ENCODE measurements around the gene ZSWIM6.
A peak's percentile ranks its signal among the peaks of the same experiment; 100 is the strongest.

The ZSWIM6 gene

GRCh38 chr5:61331407-61332357 is at the start of gene ZSWIM6:
Gene ZSWIM6, plus strand, starts transcription at chr5:61332258. Its CDS starts 15 bp downstream, at chr5:61332273.
- Histone ChIP-seq H3K4me2 (ENCODE audit: low read length) (peak within 1 kb of the TSS; percentile 92), H2AFZ (ENCODE audit: low read length) (peak within 1 kb of the TSS; percentile 40; the same call in 1 of the 2 replicates), H3F3A (ENCODE audit: insufficient read depth, low read length) (no peaks in the 10 kb centered on the region), H3K9ac (ENCODE audit: low read length) (peak within 1 kb of the TSS; percentile 58), H3K27ac (ENCODE audit: low read depth, low read length, poor library complexity, severe bottlenecking) (no peak within 1 kb of the TSS), H3K36me3 (ENCODE audit: insufficient read depth, low read length) (no peaks in the 10 kb centered on the region), H3K27me3 (ENCODE audit: insufficient read depth, low read length) (no peaks in the 10 kb centered on the region; the same call in 1 of the 2 replicates), H3K4me1 (ENCODE audit: insufficient read depth, low read length, severe bottlenecking) (peaks cover 27% of the 10 kb centered on the region), H3K9me2 (ENCODE audit: low read depth, low read length) (no peaks in the 10 kb centered on the region), H3K4me3 (ENCODE audit: low read depth, low read length, poor library complexity, severe bottlenecking) (peak within 1 kb of the TSS; percentile 80), H4K20me1 (ENCODE audit: insufficient read depth, low read length) (no peaks in the 10 kb centered on the region), H3K79me2 (ENCODE audit: insufficient read depth, low read length) (no peaks in the 10 kb centered on the region), H3K9me3 (ENCODE audit: low read length) (no peaks in the 10 kb centered on the region)
- no peak for TF ChIP-seq EZH2 (IDR thresholded peaks at IDR 0.05; ENCODE audit: borderline replicate concordance, low read length)
- TF ChIP-seq CTCF (IDR thresholded peaks at IDR 0.05; ENCODE audit: low read length): no peak

- Histone ChIP-seq H4K20me1 (ENCODE audit: insufficient read depth, low read length) (no peaks in the 10 kb centered on the region), H3K4me1 (ENCODE audit: insufficient read depth, low read length, severe bottlenecking) (peaks cover 13% of the 10 kb centered on the region), H2AFZ (ENCODE audit: low read length) (no peak overlapping the region), H3F3A (ENCODE audit: insufficient read depth, low read length) (no peaks in the 10 kb centered on the region), H3K9ac (ENCODE audit: low read length) (no peak overlapping the region), H3K27ac (ENCODE audit: low read depth, low read length, poor library complexity, severe bottlenecking) (no peak overlapping the region), H3K4me2 (ENCODE audit: low read length) (no peak overlapping the region), H3K4me3 (ENCODE audit: low read depth, low read length, poor library complexity, severe bottlenecking) (no peak overlapping the region), H3K9me2 (ENCODE audit: low read depth, low read length) (no peaks in the 10 kb centered on the region), H3K9me3 (ENCODE audit: low read length) (no peaks in the 10 kb centered on the region), H3K79me2 (ENCODE audit: insufficient read depth, low read length) (no peaks in the 10 kb centered on the region), H3K27me3 (ENCODE audit: insufficient read depth, low read length) (no peaks in the 10 kb centered on the region), H3K36me3 (ENCODE audit: insufficient read depth, low read length) (no peaks in the 10 kb centered on the region)
- TF ChIP-seq CTCF (IDR thresholded peaks at IDR 0.05; ENCODE audit: low read length) (no peak), EZH2 (IDR thresholded peaks at IDR 0.05; ENCODE audit: borderline replicate concordance, low read length) (no peak)
Measured at GRCh38 chr5:61283471-61283870, 48.6 kb upstream of the ZSWIM6 start.

- H3F3A ChIP-seq (ENCODE audit: insufficient read depth, low read length): no peaks in the 10 kb centered on the region
- peaks cover 7% of the 10 kb centered on the region for H3K4me1 ChIP-seq (ENCODE audit: insufficient read depth, low read length, severe bottlenecking)
- no peak overlapping the region for H3K4me2 ChIP-seq (ENCODE audit: low read length)
- no peak overlapping the region for H3K9ac ChIP-seq (ENCODE audit: low read length)
- no peak overlapping the region for H3K4me3 ChIP-seq (ENCODE audit: low read depth, low read length, poor library complexity, severe bottlenecking)
- H2AFZ ChIP-seq (ENCODE audit: low read length): no peak overlapping the region
- no peak overlapping the region for H3K27ac ChIP-seq (ENCODE audit: low read depth, low read length, poor library complexity, severe bottlenecking)
- H4K20me1 ChIP-seq (ENCODE audit: insufficient read depth, low read length): no peaks in the 10 kb centered on the region
- H3K36me3 ChIP-seq (ENCODE audit: insufficient read depth, low read length): no peaks in the 10 kb centered on the region
- H3K9me3 ChIP-seq (ENCODE audit: low read length): no peaks in the 10 kb centered on the region
- H3K79me2 ChIP-seq (ENCODE audit: insufficient read depth, low read length): no peaks in the 10 kb centered on the region
- no peaks in the 10 kb centered on the region for H3K27me3 ChIP-seq (ENCODE audit: insufficient read depth, low read length)
- TF ChIP-seq EZH2 (IDR thresholded peaks at IDR 0.05; ENCODE audit: borderline replicate concordance, low read length) (no peak), CTCF (IDR thresholded peaks at IDR 0.05; ENCODE audit: low read length) (no peak)
- H3K9me2 ChIP-seq (ENCODE audit: low read depth, low read length): no peaks in the 10 kb centered on the region
Measured at GRCh38 chr5:61285531-61285930, 46.5 kb upstream of the ZSWIM6 start.
